Coronary artery (tissue), 2 donors: ENCODE data around the gene TRPV4.

Source experiments
- DNase-seq: peaks from one replicate; pipeline ENCODE4 v3.0.0-alpha.2; 2017; ENCODE audit warnings: low spot score
- H3K27ac ChIP-seq, 2 donors: fragments of 200-600 bp; sonication (generic); one replicate each; pipeline ENCODE4 v1.5.1; 2016 to 2019
- H3K4me3 ChIP-seq: fragments of 200-600 bp; sonication (generic); 2 replicates; pipeline ENCODE4 v1.5.1; 2016; ENCODE audit warnings: mild to moderate bottlenecking, moderate library complexity
- CTCF ChIP-seq: fragments of 200-600 bp; sonication (generic); IDR thresholded peaks from one replicate; pipeline ENCODE4 v1.5.1; 2019; ENCODE audit warnings: antibody characterized with exemption

Gene TRPV4

GRCh38 chr12:109796057-109796456 lies 37.1 kb downstream of the TRPV4 start:
- DNase-seq = no peak
- no peak overlapping the region for H3K4me3 ChIP-seq
- H3K27ac ChIP-seq = no peak overlapping the region
- no peak for TF ChIP-seq CTCF

- no peak for TF ChIP-seq CTCF
- H3K4me3 ChIP-seq = no peak overlapping the region
- DNase-seq = no peak
- no peak overlapping the region for H3K27ac ChIP-seq
These were observed 38.2 kb downstream of the TRPV4 start for GRCh38 chr12:109795023-109795422.

GRCh38 chr12:109793826-109794501 lies 39.2 kb downstream of the TRPV4 start:
- no peak for TF ChIP-seq CTCF
- no peak overlapping the region for H3K4me3 ChIP-seq
- no peak for DNase-seq
- H3K27ac ChIP-seq = no peak overlapping the region

- Histone ChIP-seq H3K27ac (no peak overlapping the region), H3K4me3 (no peak overlapping the region)
- no peak for TF ChIP-seq CTCF
- no peak for DNase-seq
These were observed 39.8 kb downstream of the TRPV4 start for GRCh38 chr12:109793411-109793810.

- no peak for DNase-seq
- no peak for TF ChIP-seq CTCF
- Histone ChIP-seq H3K27ac (no peak overlapping the region), H3K4me3 (no peak overlapping the region)
These were observed 40.2 kb downstream of the TRPV4 start for GRCh38 chr12:109792992-109793391.

- no peak for TF ChIP-seq CTCF
- DNase-seq = no peak
These were observed 43.6 kb downstream of the TRPV4 start for GRCh38 chr12:109789526-109790048.

GRCh38 chr12:109786799-109787198 lies 46.4 kb downstream of the TRPV4 start:
- Histone ChIP-seq H3K4me3 (no peak overlapping the region), H3K27ac (no peak overlapping the region)
- no peak for TF ChIP-seq CTCF
- no peak for DNase-seq

More at GRCh38 chr12:109789526-109790048, 43.6 kb downstream of the TRPV4 start:
- Histone ChIP-seq H3K27ac (no peak overlapping the region), H3K4me3 (no peak overlapping the region)
